Activated CD8-positive, alpha-beta T cell treated with anti-CD3 and anti-CD28 coated beads, Interleukin-2, amount 10 ng/mL, durations not matched to agents 7 days and 5 days (primary cell): ENCODE data around the gene KCP. TPM values are rescaled to one million over a fixed set of nuclear protein-coding genes. Genes with fewer than 3 reads are reported as not detected.
"Not testable (repeated sequence)": the region's sequence is repeated elsewhere in the genome, so short reads cannot be mapped to it uniquely, and the experiment has no call there.

ENCODE experiments used
- ATAC-seq: fragments of 150-1000 bp; cut with Tn5 transposase; one replicate; pipeline ENCODE4 v1.10.0; 2021; ENCODE audit warnings: moderate library complexity
- CTCF ChIA-PET: fragments of 350-600 bp; sonication (Branson Sonifier 250); formaldehyde crosslinking; loops from one replicate; lab custom pipeline; 2021; ENCODE audit warnings: antibody characterized with exemption; lab: Charles Lee
- POLR2A ChIA-PET: fragments of 350-600 bp; sonication (Branson Sonifier 250); formaldehyde crosslinking; loops from one replicate; lab custom pipeline; 2021; ENCODE audit warnings: antibody characterized with exemption; lab: Charles Lee
- DNase-seq: peaks from one replicate; pipeline ENCODE4 v3.0.0-alpha.2; 2020
- H3K27ac Mint-ChIP-seq: one replicate; pipeline ENCODE4 v1.8.0; 2021; ENCODE audit warnings: mild to moderate bottlenecking, mixed read lengths
- H3K27me3 Mint-ChIP-seq: one replicate; pipeline ENCODE4 v1.8.0; 2021; ENCODE audit warnings: low read depth, mixed read lengths
- H3K36me3 Mint-ChIP-seq: one replicate; pipeline ENCODE4 v1.8.0; 2021; ENCODE audit warnings: low read depth, mixed read lengths
- H3K4me1 Mint-ChIP-seq: one replicate; pipeline ENCODE4 v1.8.0; 2021; ENCODE audit warnings: low read depth, mixed read lengths
- H3K4me3 Mint-ChIP-seq: one replicate; pipeline ENCODE4 v1.8.0; 2021; ENCODE audit warnings: mild to moderate bottlenecking, mixed read lengths
- H3K9me3 Mint-ChIP-seq: one replicate; pipeline ENCODE4 v1.8.0; 2022; ENCODE audit warnings: mixed read lengths; ENCODE audit not compliant: insufficient read depth
- total RNA-seq, 2 experiments: library from RNA; stranded (reverse); gene quantifications; one replicate each; pipeline ENCODE4 v1.2.3, GENCODE V29; 2021

The KCP gene
- total RNA-seq, 2 experiments from 2014 or later, result 0.21 TPM; not detected in 1

GRCh38 chr7:128945668-128946366 is 35.3 kb upstream of the KCP start:
- POLR2A ChIA-PET, result interaction anchor here (1.9 kb wide), 1 partner anchor 12 kb away, joined by 4 read pairs; no protein-coding TSS in a partner anchor
- ATAC-seq (no peak), DNase-seq (no peak)
- H3K4me3 Mint-ChIP-seq, result no peak overlapping the region
- no peaks in the 10 kb centered on the region for H3K9me3 Mint-ChIP-seq
- peaks cover 5% of the 10 kb centered on the region for H3K36me3 Mint-ChIP-seq
- CTCF ChIA-PET, result interaction anchor here (0.8 kb wide), 1 partner anchor 23 kb away, joined by 3 read pairs; no protein-coding TSS in a partner anchor
- H3K27me3 Mint-ChIP-seq, result no peaks in the 10 kb centered on the region
- H3K27ac Mint-ChIP-seq, result no peak overlapping the region
- H3K4me1 Mint-ChIP-seq, result peaks cover 8% of the 10 kb centered on the region

GRCh38 chr7:128944487-128945236 is 34.2 kb upstream of the KCP start:
- H3K4me1 Mint-ChIP-seq, result peaks cover 20% of the 10 kb centered on the region
- no peaks in the 10 kb centered on the region for H3K9me3 Mint-ChIP-seq
- H3K4me3 Mint-ChIP-seq, result no peak overlapping the region
- no peaks in the 10 kb centered on the region for H3K36me3 Mint-ChIP-seq
- DNase-seq (no peak), ATAC-seq (no peak)
- CTCF ChIA-PET, result interaction anchor here (0.6 to 1.3 kb wide), 2 partner anchors 11 to 346 kb away, joined by 3 to 4 read pairs; no protein-coding TSS in a partner anchor
- POLR2A ChIA-PET, result interaction anchor here (1.9 kb wide), 1 partner anchor 11 kb away, joined by 4 read pairs; no protein-coding TSS in a partner anchor
- no peak overlapping the region for H3K27ac Mint-ChIP-seq
- H3K27me3 Mint-ChIP-seq, result no peaks in the 10 kb centered on the region

GRCh38 chr7:128943251-128943650 is 32.7 kb upstream of the KCP start:
- H3K9me3 Mint-ChIP-seq, POLR2A ChIA-PET, H3K36me3 Mint-ChIP-seq, H3K27me3 Mint-ChIP-seq, H3K4me3 Mint-ChIP-seq, ATAC-seq, H3K27ac Mint-ChIP-seq, DNase-seq: not testable (repeated sequence)
- CTCF ChIA-PET, result interaction anchor here (5.3 kb wide), 1 partner anchor 148 kb away, joined by 22 read pairs; no protein-coding TSS in a partner anchor
- peaks cover 32% of the 10 kb centered on the region for H3K4me1 Mint-ChIP-seq

- CTCF ChIA-PET, result interaction anchor here (1.5 to 5.3 kb wide), 2 partner anchors 149 to 222 kb away, joined by 4 to 22 read pairs; no protein-coding TSS in a partner anchor
- POLR2A ChIA-PET, result interaction anchor here (0.6 kb wide), 1 partner anchor 314 kb away, joined by 3 read pairs; no protein-coding TSS in a partner anchor
- H3K4me3 Mint-ChIP-seq, result no peak overlapping the region
- H3K4me1 Mint-ChIP-seq, result peaks cover 37% of the 10 kb centered on the region
- peaks cover 7% of the 10 kb centered on the region for H3K27me3 Mint-ChIP-seq
- DNase-seq (no peak), ATAC-seq (no peak)
- H3K9me3 Mint-ChIP-seq, result no peaks in the 10 kb centered on the region
- no peaks in the 10 kb centered on the region for H3K36me3 Mint-ChIP-seq
- H3K27ac Mint-ChIP-seq, result no peak overlapping the region
Observed at GRCh38 chr7:128941946-128942526, 31.5 kb upstream of the KCP start.

- Mint-ChIP-seq H3K27me3 (peaks cover 11% of the 10 kb centered on the region), H3K4me1 (peaks cover 40% of the 10 kb centered on the region), H3K4me3 (peak overlapping the region; percentile 64), H3K9me3 (no peaks in the 10 kb centered on the region), H3K36me3 (no peaks in the 10 kb centered on the region), H3K27ac (peak overlapping the region; percentile 78)
- POLR2A ChIA-PET, result interaction anchor here (0.6 kb wide), 1 partner anchor 315 kb away, joined by 3 read pairs; no protein-coding TSS in a partner anchor
- no peak for DNase-seq
- CTCF ChIA-PET, result interaction anchor here (1.1 to 5.3 kb wide), 3 partner anchors 10 to 222 kb away, joined by 3 to 22 read pairs (median 4); no protein-coding TSS in a partner anchor
- no peak for ATAC-seq
Observed at GRCh38 chr7:128941323-128941890, 30.9 kb upstream of the KCP start.

GRCh38 chr7:128940494-128941322 is 30.2 kb upstream of the KCP start:
- POLR2A ChIA-PET, result interaction anchor here (2.2 kb wide), 1 partner anchor 114 kb away, joined by 9 read pairs; the partner anchor contains the start of gene TNPO3
- peaks cover 40% of the 10 kb centered on the region for H3K4me1 Mint-ChIP-seq
- peak overlapping the region; percentile 78 for H3K27ac Mint-ChIP-seq
- DNase-seq (peak; percentile 54), ATAC-seq (peak; percentile 43)
- CTCF ChIA-PET, result interaction anchor here (1.1 to 5.3 kb wide), 2 partner anchors 11 to 150 kb away, joined by 3 to 22 read pairs; no protein-coding TSS in a partner anchor
- peak overlapping the region; percentile 64 for H3K4me3 Mint-ChIP-seq
- no peaks in the 10 kb centered on the region for H3K9me3 Mint-ChIP-seq
- H3K36me3 Mint-ChIP-seq, result no peaks in the 10 kb centered on the region
- H3K27me3 Mint-ChIP-seq, result peaks cover 13% of the 10 kb centered on the region

- Mint-ChIP-seq H3K27ac (peak overlapping the region; percentile 78), H3K36me3 (no peaks in the 10 kb centered on the region), H3K27me3 (peaks cover 16% of the 10 kb centered on the region), H3K9me3 (no peaks in the 10 kb centered on the region), H3K4me3 (peak overlapping the region; percentile 80), H3K4me1 (peaks cover 40% of the 10 kb centered on the region)
- POLR2A ChIA-PET, result interaction anchor here (2.2 kb wide), 1 partner anchor 115 kb away, joined by 9 read pairs; the partner anchor contains the start of gene TNPO3
- ATAC-seq (no peak), DNase-seq (no peak)
- CTCF ChIA-PET, result interaction anchor here (5.3 kb wide), 1 partner anchor 151 kb away, joined by 22 read pairs; no protein-coding TSS in a partner anchor
Observed at GRCh38 chr7:128939861-128940410, 29.4 kb upstream of the KCP start.

- Mint-ChIP-seq H3K27me3 (peaks cover 16% of the 10 kb centered on the region), H3K9me3 (no peaks in the 10 kb centered on the region), H3K4me3 (peak overlapping the region; percentile 80), H3K27ac (peak overlapping the region; percentile 78), H3K36me3 (no peaks in the 10 kb centered on the region), H3K4me1 (peaks cover 40% of the 10 kb centered on the region)
- ATAC-seq (peak; percentile 3), DNase-seq (no peak)
- ChIA-PET POLR2A (interaction anchor here (2.2 kb wide), 1 partner anchor 115 kb away, joined by 9 read pairs; the partner anchor contains the start of gene TNPO3), CTCF (interaction anchor here (5.3 kb wide), 1 partner anchor 152 kb away, joined by 22 read pairs; no protein-coding TSS in a partner anchor)
Observed at GRCh38 chr7:128939075-128939860, 28.8 kb upstream of the KCP start.

- Mint-ChIP-seq H3K9me3 (no peaks in the 10 kb centered on the region), H3K27me3 (peaks cover 16% of the 10 kb centered on the region), H3K27ac (peak overlapping the region; percentile 72), H3K4me1 (peaks cover 43% of the 10 kb centered on the region), H3K4me3 (peak overlapping the region; percentile 80), H3K36me3 (no peaks in the 10 kb centered on the region)
- CTCF ChIA-PET, result interaction anchor here (1.7 to 5.3 kb wide), 2 partner anchors 151 to 152 kb away, joined by 4 to 22 read pairs; no protein-coding TSS in a partner anchor
- POLR2A ChIA-PET, result interaction anchor here (2.2 kb wide), 1 partner anchor 116 kb away, joined by 9 read pairs; the partner anchor contains the start of gene TNPO3
- ATAC-seq (peak; percentile 17), DNase-seq (no peak)
Observed at GRCh38 chr7:128938544-128939074, 28.1 kb upstream of the KCP start.
